Mucosa of rectum (tissue), 2 donors: Measurements from ENCODE around the gene KXD1.
"Not testable (repeated sequence)": the region's sequence is repeated elsewhere in the genome, so short reads cannot be mapped to it uniquely, and the experiment has no call there.

Source experiments
- H3K27ac ChIP-seq, 2 donors: one replicate each; pipeline ENCODE4 v1.7.0; 2013; ENCODE audit warnings: inconsistent platforms in 2 of 2, low read depth in 2 of 2, low read length in 2 of 2
- H3K27me3 ChIP-seq, 2 donors: one replicate each; pipeline ENCODE4 v1.7.0; 2013; ENCODE audit warnings: low read length in 2 of 2; ENCODE audit not compliant: control insufficient read depth in 2 of 2, insufficient read depth in 2 of 2
- H3K36me3 ChIP-seq, 2 donors: one replicate each; pipeline ENCODE4 v1.7.0; 2013; ENCODE audit warnings: low read length in 2 of 2; ENCODE audit not compliant: control insufficient read depth in 2 of 2, insufficient read depth in 2 of 2
- H3K4me1 ChIP-seq, 2 donors: one replicate each; pipeline ENCODE4 v1.7.0; 2013; ENCODE audit warnings: low read length in 2 of 2, mild to moderate bottlenecking in 1 of 2; ENCODE audit not compliant: control insufficient read depth in 2 of 2, insufficient read depth in 2 of 2
- H3K4me3 ChIP-seq, 2 donors: one replicate each; pipeline ENCODE4 v1.7.0; 2013; ENCODE audit warnings: low read length in 2 of 2
- H3K9ac ChIP-seq, 2 donors: one replicate each; pipeline ENCODE4 v1.7.0; 2013; ENCODE audit warnings: low read length in 2 of 2, low read depth in 1 of 2, mild to moderate bottlenecking in 1 of 2
- H3K9me3 ChIP-seq, 2 donors: one replicate each; pipeline ENCODE4 v1.7.0; 2013; ENCODE audit warnings: low read length in 2 of 2; ENCODE audit not compliant: control insufficient read depth in 2 of 2
- donor health status: healthy.
- donor health status: Normal muscosa, but diverticular disease.

The KXD1 gene

DNA sequence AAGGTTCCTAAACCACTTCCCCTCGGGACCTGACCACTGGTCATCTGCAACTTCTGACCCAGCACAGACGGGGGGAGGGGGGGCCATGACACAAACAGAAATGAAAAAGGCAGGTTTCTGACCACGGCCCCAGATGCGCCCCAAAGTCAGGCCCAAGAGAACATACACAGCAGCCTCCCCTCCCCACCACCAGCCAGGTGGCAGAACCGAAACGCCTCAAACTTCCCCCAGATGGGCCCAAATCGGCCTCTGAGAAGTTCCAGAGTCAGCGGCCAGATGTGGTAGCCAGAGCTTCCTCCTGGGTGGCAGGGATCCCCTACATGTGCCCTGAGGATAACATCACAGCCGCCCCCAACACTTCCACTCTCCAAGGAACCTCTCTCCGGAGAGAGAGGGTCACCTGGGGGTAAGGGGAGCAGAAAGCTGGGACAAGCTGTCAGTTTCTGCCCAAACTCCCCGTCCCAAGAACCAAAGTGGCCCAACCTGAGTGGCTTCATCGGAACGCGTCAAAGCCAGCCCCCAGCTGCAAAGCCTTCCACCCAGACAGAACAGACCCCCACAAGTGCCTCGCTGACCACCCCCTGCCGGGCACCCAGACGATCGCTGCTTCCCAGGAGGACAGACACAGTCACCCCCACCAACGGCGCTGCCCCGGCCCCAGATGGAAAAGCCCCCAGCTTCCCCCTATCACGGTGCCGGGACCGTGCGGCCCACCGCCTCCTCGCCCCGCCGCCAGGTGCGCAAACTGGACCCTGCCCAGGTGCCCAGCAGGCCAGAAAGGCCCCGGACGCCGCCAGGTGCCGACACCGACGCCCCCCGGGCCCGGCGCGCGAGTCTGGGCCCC is 36.6 kb upstream of the KXD1 start:
- H3K4me3 ChIP-seq, result peak overlapping the region; percentile 81 to 99
- peaks cover 13 to 15% of the 10 kb centered on the region in 2 donors for H3K4me1 ChIP-seq
- H3K9ac ChIP-seq, result peak overlapping the region; percentile 89 to 100

DNA sequence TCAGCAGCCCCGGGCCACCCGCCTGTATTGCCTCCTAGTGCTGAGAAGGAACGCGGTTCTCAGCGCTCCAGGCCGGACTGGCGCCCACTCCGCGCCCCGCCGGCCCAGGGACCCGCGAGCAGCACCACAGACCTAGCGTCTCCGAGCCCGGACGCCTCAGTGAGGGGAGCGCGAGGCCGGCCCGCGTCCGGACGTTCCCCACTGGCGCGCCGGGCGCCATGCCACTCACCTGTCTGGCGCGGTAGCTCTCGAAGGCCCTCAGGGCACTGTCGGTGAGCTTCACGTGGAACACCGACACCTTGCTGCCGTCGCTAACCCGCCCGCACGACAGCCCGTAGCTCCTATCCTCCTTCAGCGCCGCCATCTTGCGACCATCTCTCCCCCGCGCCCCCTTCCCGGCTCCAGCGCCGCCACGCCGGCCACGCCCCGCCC is 36.0 kb upstream of the KXD1 start, which contains the start of gene ELL:
TSS of gene ELL (minus strand) at position 379 of the 432 bp plus-strand sequence. CDS start at position 364, 15 bp downstream.
- Histone ChIP-seq H3K4me1 (peaks cover 11 to 13% of the 10 kb centered on the region in 2 donors), H3K36me3 (no peaks in the 10 kb centered on the region), H3K27ac (peak within 1 kb of the TSS; percentile 98), H3K9me3 (no peaks in the 10 kb centered on the region), H3K4me3 (peak within 1 kb of the TSS; percentile 81 to 99), H3K27me3 (no peaks in the 10 kb centered on the region), H3K9ac (peak within 1 kb of the TSS; percentile 89 to 100)

More for the DNA sequence above, 36.6 kb upstream of the KXD1 start:
- H3K27me3 ChIP-seq, result no peaks in the 10 kb centered on the region
- H3K27ac ChIP-seq, result peak overlapping the region; percentile 98
- H3K9me3 ChIP-seq, result no peaks in the 10 kb centered on the region
- H3K36me3 ChIP-seq, result no peaks in the 10 kb centered on the region

DNA sequence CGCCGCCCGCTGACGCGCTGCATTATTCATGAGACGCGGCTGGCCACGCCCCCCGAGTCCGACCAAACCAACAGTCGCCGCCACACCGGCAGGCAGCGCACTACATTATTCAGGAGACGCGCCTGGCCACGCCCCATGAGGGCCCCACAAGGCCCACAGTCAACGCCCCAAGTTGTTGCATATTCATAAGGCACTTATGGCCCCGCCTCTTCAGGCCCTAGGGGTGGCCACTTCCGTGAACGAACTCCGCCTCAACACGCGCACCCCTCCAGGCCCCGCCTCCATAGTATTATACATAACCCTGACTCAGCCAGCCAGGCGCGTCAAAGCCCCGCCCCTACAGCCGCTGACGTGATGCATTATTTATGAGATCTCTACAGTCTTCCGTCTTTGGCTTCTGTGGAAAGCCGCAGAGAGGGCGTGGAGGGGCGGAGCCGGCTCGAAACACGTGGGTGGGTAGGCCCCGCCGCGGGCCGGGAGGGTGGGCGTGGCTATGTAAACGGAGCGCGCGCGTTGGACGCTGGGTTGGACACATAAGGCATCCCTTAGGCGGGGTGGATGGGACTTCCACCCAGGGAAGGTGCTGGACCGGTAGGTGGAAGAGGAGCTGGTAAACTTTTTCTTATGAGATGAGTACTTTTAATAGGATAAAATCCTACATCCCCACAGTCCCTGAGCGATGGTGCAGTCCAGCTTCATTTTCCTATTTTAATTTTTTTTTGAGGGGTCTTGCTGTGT is 35.4 kb upstream of the KXD1 start:
- no peaks in the 10 kb centered on the region for H3K9me3 ChIP-seq
- peak overlapping the region; percentile 98 for H3K27ac ChIP-seq
- no peaks in the 10 kb centered on the region for H3K36me3 ChIP-seq
- no peaks in the 10 kb centered on the region for H3K27me3 ChIP-seq
- peaks cover 10 to 11% of the 10 kb centered on the region in 2 donors for H3K4me1 ChIP-seq
- peak overlapping the region in 1 of 2 donors; percentile 100 for H3K9ac ChIP-seq
- peak overlapping the region; percentile 81 to 99 for H3K4me3 ChIP-seq

DNA sequence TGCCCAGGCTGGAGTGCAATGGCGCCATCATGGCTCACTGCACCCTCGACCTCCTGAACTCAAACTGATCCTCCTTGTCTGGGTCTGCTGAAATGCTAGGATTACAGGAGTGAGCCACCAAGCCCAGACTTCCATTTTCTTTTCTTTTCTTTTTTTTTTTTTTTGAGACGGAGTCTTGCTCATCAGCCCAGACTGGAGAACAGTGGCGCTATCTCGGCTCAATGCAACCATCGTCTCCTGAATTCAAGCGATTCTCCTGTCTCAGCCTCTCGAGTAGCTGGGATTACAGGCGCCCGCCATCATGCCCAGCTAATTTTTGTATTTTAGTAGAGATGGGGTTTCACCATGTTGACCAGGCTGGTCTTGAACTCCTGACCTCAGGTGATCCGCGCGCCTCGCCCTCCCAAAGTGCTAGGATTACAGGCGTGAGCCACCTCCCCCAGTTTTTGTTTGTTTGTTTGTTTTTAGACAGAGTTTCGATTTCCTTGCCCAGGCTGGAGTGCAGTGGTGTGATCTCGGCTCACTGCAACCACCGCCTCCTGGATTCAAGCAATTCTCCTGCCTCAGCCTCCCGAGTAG is 34.7 kb upstream of the KXD1 start:
- Histone ChIP-seq H3K27ac (peak overlapping the region in 1 of 2 donors; percentile 32), H3K4me1 (peaks cover 10 to 11% of the 10 kb centered on the region in 2 donors), H3K4me3 (peak overlapping the region in 1 of 2 donors; percentile 56), H3K9ac (peak overlapping the region in 1 of 2 donors; percentile 62)
- H3K36me3 ChIP-seq, H3K27me3 ChIP-seq, H3K9me3 ChIP-seq: not testable (repeated sequence)

DNA sequence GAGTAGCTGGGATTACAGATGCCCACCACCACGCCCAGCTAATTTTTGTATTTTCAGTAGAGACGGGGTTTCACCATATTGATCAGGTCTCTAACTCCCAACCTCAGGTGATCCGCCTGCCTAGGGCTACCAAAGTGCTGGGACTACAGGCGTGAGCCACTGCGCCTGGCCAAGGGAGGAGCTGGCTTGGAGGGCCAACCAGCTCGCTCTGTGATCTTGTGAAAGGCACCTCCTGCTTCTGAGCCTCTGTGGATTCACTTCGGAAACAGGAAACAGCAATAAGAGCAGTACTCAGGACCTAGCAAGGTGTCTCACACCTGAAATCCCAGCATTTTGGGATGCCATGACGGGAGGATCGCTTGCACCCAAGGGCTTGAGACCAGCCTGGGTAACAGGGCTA is 33.8 kb upstream of the KXD1 start:
- Histone ChIP-seq H3K36me3 (no peaks in the 10 kb centered on the region), H3K9ac (no peak overlapping the region), H3K27me3 (no peaks in the 10 kb centered on the region), H3K4me3 (no peak overlapping the region), H3K4me1 (peaks cover 8 to 11% of the 10 kb centered on the region in 2 donors), H3K27ac (no peak overlapping the region), H3K9me3 (no peaks in the 10 kb centered on the region)

DNA sequence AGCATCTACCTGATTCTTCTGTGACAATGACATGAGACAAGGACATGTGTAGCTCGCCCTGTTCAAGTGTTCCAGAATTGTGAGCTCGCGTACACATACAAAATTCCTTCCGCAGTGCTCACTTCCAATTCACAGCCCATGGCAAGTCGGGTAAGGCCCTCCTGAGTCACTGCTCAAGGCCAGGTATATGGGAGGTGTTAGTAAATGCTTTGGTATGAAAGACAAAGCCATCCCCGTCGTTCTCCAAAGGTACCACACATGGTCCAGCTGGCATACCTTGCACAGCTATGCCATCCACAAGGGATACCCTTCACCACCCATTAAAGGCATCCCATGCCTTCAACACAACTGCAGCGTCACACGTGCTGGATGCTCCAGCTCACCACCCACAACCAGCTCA is 31.4 kb upstream of the KXD1 start:
- H3K9me3 ChIP-seq, result no peaks in the 10 kb centered on the region

DNA sequence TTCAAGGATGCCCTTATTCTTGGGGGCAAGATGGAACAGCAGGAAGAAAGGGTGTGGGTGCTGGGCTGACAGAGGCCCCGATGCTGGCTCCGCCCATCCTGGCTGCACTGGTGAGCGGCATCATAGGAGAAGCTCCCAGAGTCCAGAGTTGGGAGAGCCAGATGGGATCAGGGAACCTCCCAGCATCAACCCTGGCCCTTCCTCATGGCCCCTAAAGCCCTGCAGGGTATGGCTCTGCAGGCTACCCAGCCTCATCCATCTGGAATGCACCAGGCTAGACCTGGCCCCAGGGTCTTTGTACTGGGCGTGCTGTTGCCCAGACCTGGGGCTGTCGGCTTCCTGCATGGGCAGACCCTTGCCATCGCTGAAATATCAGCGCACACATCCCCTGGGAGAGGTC is 27.9 kb upstream of the KXD1 start:
- Histone ChIP-seq H3K4me1 (no peaks in the 10 kb centered on the region), H3K27ac (no peak overlapping the region), H3K9me3 (no peaks in the 10 kb centered on the region), H3K9ac (no peak overlapping the region), H3K4me3 (no peak overlapping the region), H3K36me3 (peaks cover 12 to 15% of the 10 kb centered on the region in 2 donors), H3K27me3 (no peaks in the 10 kb centered on the region)

More for the DNA sequence above, 31.4 kb upstream of the KXD1 start:
- no peaks in the 10 kb centered on the region for H3K27me3 ChIP-seq
- H3K36me3 ChIP-seq, result no peaks in the 10 kb centered on the region
- no peak overlapping the region for H3K27ac ChIP-seq
- H3K4me3 ChIP-seq, result no peak overlapping the region
- H3K4me1 ChIP-seq, result peaks cover 0 to 3% of the 10 kb centered on the region in 2 donors
- H3K9ac ChIP-seq, result no peak overlapping the region

DNA sequence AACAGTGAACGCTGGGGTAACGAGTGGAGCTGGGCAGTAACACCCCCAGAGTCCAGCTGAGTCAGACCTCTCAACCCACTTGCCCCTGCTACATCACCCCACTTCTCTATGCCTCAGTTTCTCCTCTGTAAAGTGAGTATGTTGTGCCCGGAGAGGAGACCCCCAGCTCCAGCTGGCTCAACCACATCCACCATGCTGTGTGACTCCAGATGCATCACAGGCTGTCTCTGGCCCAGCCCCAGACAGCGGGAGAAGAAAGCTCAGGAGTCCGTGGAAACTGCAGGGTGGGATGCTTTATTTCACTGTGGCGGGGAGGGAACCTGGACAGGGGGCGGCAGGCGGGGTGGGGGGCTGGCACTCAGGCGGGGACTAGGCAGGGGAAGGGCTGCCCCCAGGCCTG is 26.2 kb upstream of the KXD1 start:
- no peaks in the 10 kb centered on the region for H3K4me1 ChIP-seq
- no peaks in the 10 kb centered on the region for H3K27me3 ChIP-seq
- no peak overlapping the region for H3K9ac ChIP-seq
- no peak overlapping the region for H3K27ac ChIP-seq
- H3K9me3 ChIP-seq, result no peaks in the 10 kb centered on the region
- H3K4me3 ChIP-seq, result no peak overlapping the region
- peaks cover 12 to 17% of the 10 kb centered on the region in 2 donors for H3K36me3 ChIP-seq

DNA sequence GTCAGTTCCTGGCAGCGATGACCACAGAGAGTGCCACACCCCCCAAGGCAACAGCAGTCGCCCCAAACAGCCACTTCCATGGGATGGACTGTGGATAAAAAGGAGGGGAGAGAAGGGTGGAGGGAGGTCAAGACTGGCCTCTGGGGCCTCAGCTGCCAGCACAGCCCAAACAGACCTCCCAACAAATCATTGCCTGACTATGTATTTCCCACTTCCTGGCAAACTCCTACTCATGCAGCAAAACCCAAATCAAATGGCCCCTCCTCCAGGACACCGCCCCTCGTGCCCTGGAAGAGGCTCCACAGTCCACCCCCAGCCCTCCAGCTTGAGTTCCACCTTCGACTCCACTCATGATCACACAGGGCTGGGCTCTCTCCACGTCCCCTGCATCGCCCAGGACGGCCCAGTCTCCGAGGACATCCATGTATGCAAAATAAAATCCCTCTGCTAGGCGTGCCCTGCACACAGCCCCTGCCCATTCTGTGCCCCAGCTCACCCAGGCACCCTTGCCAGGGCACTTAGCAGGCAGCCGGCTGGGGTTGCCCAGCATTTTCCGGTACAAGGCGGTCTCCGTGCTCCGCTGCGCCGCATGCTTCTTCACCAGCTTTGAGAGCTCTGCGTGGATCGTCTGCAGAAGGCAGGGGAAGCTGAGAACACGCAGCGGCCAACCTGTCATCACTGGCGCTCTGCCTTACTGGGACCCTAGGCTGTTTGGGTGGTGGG is 25.3 kb upstream of the KXD1 start:
- Histone ChIP-seq H3K9ac (no peak overlapping the region), H3K27ac (no peak overlapping the region), H3K4me1 (no peaks in the 10 kb centered on the region), H3K36me3 (peaks cover 18 to 23% of the 10 kb centered on the region in 2 donors), H3K27me3 (no peaks in the 10 kb centered on the region), H3K4me3 (no peak overlapping the region), H3K9me3 (no peaks in the 10 kb centered on the region)
